Sigmoid colon (tissue), 7 donors: ENCODE data around the gene IRX5. TPM values are rescaled to one million over a fixed set of nuclear protein-coding genes. Genes with fewer than 3 reads are reported as not detected.

Experiments used
- DNase-seq: peaks from one replicate; pipeline ENCODE4 v3.0.0-alpha.2; 2019
- H3K27ac ChIP-seq, 4 donors: fragments of 200-600 bp; sonication (generic); one replicate each; pipeline ENCODE4 v1.5.1; 2016 to 2019; ENCODE audit warnings: mild to moderate bottlenecking in 1 of 4
- H3K27me3 ChIP-seq, 3 donors: fragments of 200-600 bp; sonication (generic); one replicate each; pipeline ENCODE4 v1.5.1; 2019; ENCODE audit warnings: mild to moderate bottlenecking in 1 of 3
- H3K36me3 ChIP-seq, 4 donors: fragments of 200-600 bp; sonication (generic); one replicate each; pipeline ENCODE4 v1.5.1; 2016 to 2019
- H3K4me1 ChIP-seq, 4 donors: fragments of 200-600 bp; sonication (generic); one replicate each; pipeline ENCODE4 v1.5.1; 2017 to 2019
- H3K4me3 ChIP-seq, 4 donors: fragments of 200-600 bp; sonication (generic); one replicate each; pipeline ENCODE4 v1.5.1; 2017 to 2019; ENCODE audit warnings: mild to moderate bottlenecking in 2 of 4, moderate library complexity in 1 of 4
- H3K9me3 ChIP-seq, 4 donors: fragments of 200-600 bp in 3 of 4; sonication (generic) in 3 of 4; one replicate each; pipeline versions ENCODE4 v1.5.1 to v1.6.1; 2013 to 2019
- CTCF ChIP-seq, 4 experiments: fragments of 450-650 bp in 3 of 4; fragments of 200-600 bp in 1 of 4; IDR thresholded peaks; one replicate each; pipeline ENCODE4 v1.5.1; 2016 to 2019; ENCODE audit warnings: antibody characterized with exemption in 4 of 4, mild to moderate bottlenecking in 3 of 4, moderate library complexity in 2 of 4
- EP300 ChIP-seq, 4 donors: sonication (generic); formaldehyde crosslinking; IDR thresholded peaks; one replicate each; pipeline ENCODE4 v1.6.1; 2017; ENCODE audit warnings: antibody characterized with exemption in 4 of 4
- POLR2A ChIP-seq, 2 donors: fragments of 450-650 bp; IDR thresholded peaks; one replicate each; pipeline ENCODE4 v1.6.1; 2016; ENCODE audit warnings: antibody characterized with exemption in 2 of 2, mild to moderate bottlenecking in 2 of 2, moderate library complexity in 2 of 2
- POLR2AphosphoS5 ChIP-seq, 4 donors: sonication (generic); formaldehyde crosslinking; IDR thresholded peaks; one replicate each; pipeline ENCODE4 v1.6.1; 2017; ENCODE audit warnings: antibody characterized with exemption in 4 of 4
- WGBS, 2 donors: extraction: QIAGEN DNeasy Blood & Tissue Kit; methylation state at CpG; one replicate each; pipeline ENCODE4 v1.1.7; 2013; 5-methylcytosine and 5-hydroxymethylcytosine counted together
- intact Hi-C: fragments of 100-400 bp; cut with DNase I; formaldehyde crosslinking; loops from one replicate; pipeline ENCODE4 v1.15.1; 2023
- polyA plus RNA-seq, 3 donors: library from polyadenylated mRNA; stranded (reverse); fragments of 200-250 nt; gene quantifications; one replicate each; pipeline ENCODE4 v1.2.3, GENCODE V29; 2013
- total RNA-seq, 4 donors: library from RNA; depleted of rRNA; stranded (reverse); fragments of >200 nt; gene quantifications; one replicate each; pipeline ENCODE4 v1.1.0, GENCODE V29; 2016
- donor health status: healthy with polysubstance abuse.
- donor health status: Bipolar disorder and iron deficiency.
- donor health status: healthy.

IRX5 gene
- total and polyA plus RNA-seq, 7 donors = not detected

- no peak for DNase-seq
- H3K36me3 ChIP-seq = no peaks in the 10 kb centered on the region
- TF ChIP-seq CTCF (IDR thresholded peaks at IDR 0.05) = no peak
- TF ChIP-seq POLR2AphosphoS5 (IDR thresholded peaks at IDR 0.05) = no peak
- TF ChIP-seq POLR2A (IDR thresholded peaks at IDR 0.05) = no peak
- no peak for TF ChIP-seq EP300 (IDR thresholded peaks at IDR 0.05)
- H3K4me3 ChIP-seq = no peak overlapping the region
- intact Hi-C loops = no loop called here
- H3K9me3 ChIP-seq = no peaks in the 10 kb centered on the region
- H3K4me1 ChIP-seq = no peaks in the 10 kb centered on the region
- 60 to 74% methylated on average over 2 of the region's 2 CpGs for WGBS, 2 donors
- H3K27ac ChIP-seq = no peak overlapping the region
- H3K27me3 ChIP-seq = peaks cover 0 to 6% (median 0%) of the 10 kb centered on the region in 3 donors
These were observed 31.4 kb downstream of the IRX5 start for GRCh38 chr16:54962045-54962444.

- no peaks in the 10 kb centered on the region for H3K36me3 ChIP-seq
- no peak overlapping the region for H3K27ac ChIP-seq
- no peaks in the 10 kb centered on the region for H3K4me1 ChIP-seq
- DNase-seq = no peak
- 88 to 90% methylated on average over 5 of the region's 5 CpGs for WGBS, 2 donors
- no peak overlapping the region for H3K4me3 ChIP-seq
- TF ChIP-seq POLR2A (IDR thresholded peaks at IDR 0.05) = no peak
- no peak for TF ChIP-seq EP300 (IDR thresholded peaks at IDR 0.05)
- no peak for TF ChIP-seq POLR2AphosphoS5 (IDR thresholded peaks at IDR 0.05)
- TF ChIP-seq CTCF (IDR thresholded peaks at IDR 0.05) = no peak
- peaks cover 0 to 6% (median 0%) of the 10 kb centered on the region in 3 donors for H3K27me3 ChIP-seq
- intact Hi-C loops = no loop called here
- H3K9me3 ChIP-seq = no peaks in the 10 kb centered on the region
These were observed 33.6 kb downstream of the IRX5 start for GRCh38 chr16:54964239-54964638.

DNA sequence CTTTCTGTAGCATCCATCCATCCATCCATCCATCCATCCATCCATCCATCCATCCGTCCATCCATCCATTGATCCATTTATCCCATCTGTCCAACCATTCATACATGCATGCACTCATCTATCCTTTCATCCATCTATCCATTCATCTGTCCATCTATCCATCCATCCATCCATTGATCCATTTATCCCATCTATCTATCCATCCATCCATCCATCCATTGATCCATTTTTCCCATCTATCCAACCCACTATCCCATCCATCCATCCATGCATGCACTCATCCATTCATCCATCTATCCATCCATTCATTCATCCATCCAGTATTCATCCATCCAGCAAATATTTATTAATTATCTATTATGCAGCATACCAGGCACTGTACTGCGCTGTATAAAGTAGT, 34.8 kb downstream of the IRX5 start:
- Histone ChIP-seq H3K9me3 (no peaks in the 10 kb centered on the region), H3K4me1 (no peaks in the 10 kb centered on the region), H3K27me3 (peaks cover 0 to 6% (median 0%) of the 10 kb centered on the region in 3 donors), H3K4me3 (no peak overlapping the region), H3K36me3 (no peaks in the 10 kb centered on the region), H3K27ac (no peak overlapping the region)
- DNase-seq = no peak
- TF ChIP-seq EP300 (IDR thresholded peaks at IDR 0.05) = no peak
- TF ChIP-seq POLR2AphosphoS5 (IDR thresholded peaks at IDR 0.05) = no peak
- TF ChIP-seq CTCF (IDR thresholded peaks at IDR 0.05) = no peak
- TF ChIP-seq POLR2A (IDR thresholded peaks at IDR 0.05) = no peak
- WGBS, 2 donors = 49 to 66% methylated on average over 2 of the region's 2 CpGs
- intact Hi-C loops = no loop called here

- H3K27ac ChIP-seq = no peak overlapping the region
- no peak overlapping the region for H3K4me3 ChIP-seq
- H3K36me3 ChIP-seq = no peaks in the 10 kb centered on the region
- H3K4me1 ChIP-seq = no peaks in the 10 kb centered on the region
- TF ChIP-seq POLR2A (IDR thresholded peaks at IDR 0.05) = no peak
- no peak for TF ChIP-seq EP300 (IDR thresholded peaks at IDR 0.05)
- TF ChIP-seq POLR2AphosphoS5 (IDR thresholded peaks at IDR 0.05) = no peak
- no peak for TF ChIP-seq CTCF (IDR thresholded peaks at IDR 0.05)
- no peaks in the 10 kb centered on the region for H3K9me3 ChIP-seq
- DNase-seq = no peak
- intact Hi-C loops = no loop called here
- H3K27me3 ChIP-seq = peaks cover 0 to 6% (median 0%) of the 10 kb centered on the region in 3 donors
These were observed 37.3 kb downstream of the IRX5 start for GRCh38 chr16:54968011-54968410.

DNA sequence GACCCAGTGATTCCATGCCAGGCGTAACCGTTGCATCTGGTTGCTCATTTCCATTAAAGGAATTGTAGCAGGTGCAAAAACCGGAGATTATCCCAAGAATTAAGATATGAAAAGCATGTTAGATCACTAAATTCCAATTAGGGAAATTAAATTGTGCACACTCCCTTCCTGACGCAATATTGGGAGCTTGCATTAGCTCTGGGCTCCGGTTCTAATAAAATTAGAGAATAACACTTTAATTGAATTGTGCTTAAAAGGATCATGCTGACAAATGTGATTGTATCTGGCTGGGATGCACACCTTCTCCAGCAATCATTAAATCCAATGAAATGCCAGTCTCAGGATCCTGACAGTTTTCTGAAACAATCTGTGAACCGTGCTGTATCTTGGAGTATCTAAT, 38.1 kb downstream of the IRX5 start:
- Histone ChIP-seq H3K4me1 (no peaks in the 10 kb centered on the region), H3K4me3 (no peak overlapping the region), H3K9me3 (no peaks in the 10 kb centered on the region), H3K27ac (no peak overlapping the region), H3K36me3 (no peaks in the 10 kb centered on the region), H3K27me3 (peaks cover 0 to 5% (median 0%) of the 10 kb centered on the region in 3 donors)
- intact Hi-C loops = no loop called here
- DNase-seq = no peak
- WGBS, 2 donors = 85 to 89% methylated on average over 6 of the region's 6 CpGs
- TF ChIP-seq CTCF (IDR thresholded peaks at IDR 0.05) = no peak
- TF ChIP-seq POLR2A (IDR thresholded peaks at IDR 0.05) = no peak
- no peak for TF ChIP-seq EP300 (IDR thresholded peaks at IDR 0.05)
- TF ChIP-seq POLR2AphosphoS5 (IDR thresholded peaks at IDR 0.05) = no peak
